Stomach (tissue), 9 donors: ENCODE results near the gene TSPAN14. TPM values are rescaled to one million over a fixed set of nuclear protein-coding genes. Genes with fewer than 3 reads are reported as not detected.
A peak's percentile ranks its signal among the peaks of the same experiment; 100 is the strongest.

ENCODE experiments used
- DNase-seq, 2 donors: peaks; one replicate each; pipeline versions ENCODE4 v3.0.0 to v3.0.0-alpha.2; 2013 to 2019
- H3K27ac ChIP-seq, 5 donors: fragments of 200-600 bp in 4 of 5; sonication (generic) in 4 of 5; one replicate each; pipeline ENCODE4 v1.5.1; 2013 to 2019; ENCODE audit warnings: mild to moderate bottlenecking in 1 of 5, moderate library complexity in 1 of 5
- H3K27me3 ChIP-seq, 3 donors: fragments of 200-600 bp; sonication (generic); one replicate each; pipeline ENCODE4 v1.5.1; 2017 to 2019; ENCODE audit warnings: mixed run types in 1 of 3
- H3K36me3 ChIP-seq, 4 donors: fragments of 200-600 bp; sonication (generic); 1 replicate in 3 of 4; 2 replicates in 1 of 4; pipeline ENCODE4 v1.5.1; 2016 to 2019
- H3K4me1 ChIP-seq, 4 donors: fragments of 200-600 bp; sonication (generic); one replicate each; pipeline ENCODE4 v1.5.1; 2016 to 2019
- H3K4me3 ChIP-seq, 4 donors: fragments of 200-600 bp; sonication (generic) in 3 of 4; one replicate each; pipeline ENCODE4 v1.5.1; 2016 to 2019; ENCODE audit warnings: mild to moderate bottlenecking in 1 of 4
- H3K9me3 ChIP-seq, 4 donors: fragments of 200-600 bp; sonication (generic); one replicate each; pipeline ENCODE4 v1.5.1; 2016 to 2019
- CTCF ChIP-seq, 7 experiments: fragments of 450-650 bp in 4 of 7; fragments of 200-600 bp in 3 of 7; sonication (generic) in 3 of 7; IDR thresholded peaks; one replicate each; pipeline ENCODE4 v1.5.1; 2016 to 2019; ENCODE audit warnings: antibody characterized with exemption in 7 of 7, control low read depth in 2 of 7, mild to moderate bottlenecking in 1 of 7
- EP300 ChIP-seq: sonication (generic); formaldehyde crosslinking; IDR thresholded peaks from one replicate; pipeline ENCODE4 v1.6.1; 2017; ENCODE audit warnings: antibody characterized with exemption
- POLR2A ChIP-seq, 4 donors: fragments of 450-650 bp; IDR thresholded peaks; one replicate each; pipeline ENCODE4 v1.6.1; 2016; ENCODE audit warnings: antibody characterized with exemption in 4 of 4, control low read depth in 2 of 4, mild to moderate bottlenecking in 1 of 4, moderate library complexity in 1 of 4
- POLR2AphosphoS5 ChIP-seq, 3 donors: sonication (generic); formaldehyde crosslinking; IDR thresholded peaks; one replicate each; pipeline ENCODE4 v1.6.1; 2016; ENCODE audit warnings: antibody characterized with exemption in 3 of 3
- WGBS, 5 donors: extraction: QIAGEN DNeasy Blood & Tissue Kit in 3 of 5; methylation state at CpG; one replicate each; pipeline versions ENCODE4 v1.1.5 to v1.1.7; 2013 to 2018; 5-methylcytosine and 5-hydroxymethylcytosine counted together
- intact Hi-C: fragments of 100-400 bp; cut with DNase I; formaldehyde crosslinking; loops from one replicate; pipeline ENCODE4 v1.15.1; 2023; ENCODE audit warnings: low total_unique reads
- polyA plus RNA-seq, 3 donors: library from polyadenylated mRNA; stranded (reverse); fragments of 200-250 nt; gene quantifications; one replicate each; pipeline ENCODE4 v1.2.3, GENCODE V29; 2013
- total RNA-seq, 5 donors: library from RNA; depleted of rRNA; stranded (reverse); fragments of >200 nt; gene quantifications; one replicate each; pipeline versions ENCODE4 v1.1.0 to v1.2.3, GENCODE V29; 2014 to 2016
- donor health status: healthy with polysubstance abuse.
- donor health status: Bipolar disorder and iron deficiency.
- donor health status: healthy.

The TSPAN14 gene
- total and polyA plus RNA-seq, 8 donors: 7.0 to 82.6 (median 30.5) TPM

GRCh38 chr10:80455461-80456349, 1.6 kb downstream of the TSPAN14 start:
- no peak for DNase-seq
- H3K4me1 ChIP-seq: peaks cover 57 to 71% (median 69%) of the 10 kb centered on the region in 4 donors
- WGBS, 5 donors: 44 to 54% (median 49%) methylated on average over 13 of the region's 13 CpGs
- H3K9me3 ChIP-seq: no peaks in the 10 kb centered on the region
- TF ChIP-seq EP300 (no peak), POLR2AphosphoS5 (IDR thresholded peaks at IDR 0.05) (no peak), CTCF (IDR thresholded peaks at IDR 0.05) (no peak), POLR2A (IDR thresholded peaks at IDR 0.05) (no peak)
- peak overlapping the region; percentile 83 to 99 (median 90) for H3K4me3 ChIP-seq
- H3K27ac ChIP-seq: peak overlapping the region; percentile 97 to 99 (median 98)
- H3K36me3 ChIP-seq: no peaks in the 10 kb centered on the region
- no peaks in the 10 kb centered on the region for H3K27me3 ChIP-seq
- intact Hi-C loops: no loop called here

- Histone ChIP-seq H3K27ac (peak overlapping the region in 4 of 5 donors; percentile 80 to 91 (median 85)), H3K9me3 (no peaks in the 10 kb centered on the region), H3K36me3 (no peaks in the 10 kb centered on the region), H3K4me1 (peaks cover 77 to 89% (median 87%) of the 10 kb centered on the region in 4 donors), H3K27me3 (no peaks in the 10 kb centered on the region), H3K4me3 (peak overlapping the region in 1 of 4 donors; percentile 38)
- no peak for DNase-seq
- TF ChIP-seq CTCF (IDR thresholded peaks at IDR 0.05): no peak
- no peak for TF ChIP-seq POLR2AphosphoS5 (IDR thresholded peaks at IDR 0.05)
- TF ChIP-seq POLR2A (IDR thresholded peaks at IDR 0.05): no peak
- no peak for TF ChIP-seq EP300
- intact Hi-C loops: no loop called here
- 79 to 83% (median 80%) methylated on average over 7 to 8 of the region's 8 CpGs for WGBS, 5 donors
Observed at GRCh38 chr10:80457554-80458262, 3.6 kb downstream of the TSPAN14 start.

GRCh38 chr10:80458263-80458625, 4.1 kb downstream of the TSPAN14 start:
- H3K27me3 ChIP-seq: no peaks in the 10 kb centered on the region
- 37 to 62% (median 45%) methylated on average over 3 to 4 of the region's 4 CpGs for WGBS, 5 donors
- no peaks in the 10 kb centered on the region for H3K36me3 ChIP-seq
- peak overlapping the region; percentile 58 to 91 (median 85) for H3K27ac ChIP-seq
- no peaks in the 10 kb centered on the region for H3K9me3 ChIP-seq
- H3K4me1 ChIP-seq: peaks cover 80 to 92% (median 87%) of the 10 kb centered on the region in 4 donors
- peak overlapping the region in 1 of 4 donors; percentile 38 for H3K4me3 ChIP-seq
- intact Hi-C loops: no loop called here
- DNase-seq: no peak
- no peak for TF ChIP-seq POLR2AphosphoS5 (IDR thresholded peaks at IDR 0.05)
- no peak for TF ChIP-seq EP300

- 61 to 71% (median 63%) methylated on average over 6 of the region's 6 CpGs for WGBS, 5 donors
- Histone ChIP-seq H3K27me3 (no peaks in the 10 kb centered on the region), H3K9me3 (no peaks in the 10 kb centered on the region), H3K4me3 (peak overlapping the region in 2 of 4 donors; percentile 12 to 38), H3K27ac (peak overlapping the region; percentile 58 to 91 (median 85)), H3K36me3 (no peaks in the 10 kb centered on the region), H3K4me1 (peaks cover 80 to 92% (median 88%) of the 10 kb centered on the region in 4 donors)
- no peak for DNase-seq
- intact Hi-C loops: no loop called here
- no peak for TF ChIP-seq EP300
- TF ChIP-seq CTCF (IDR thresholded peaks at IDR 0.05): no peak
- no peak for TF ChIP-seq POLR2A (IDR thresholded peaks at IDR 0.05)
- TF ChIP-seq POLR2AphosphoS5 (IDR thresholded peaks at IDR 0.05): no peak
Observed at GRCh38 chr10:80458638-80459037, 4.5 kb downstream of the TSPAN14 start.
